SK-N-SH (cell line): ENCODE results near the gene MICALL1. TPM values are rescaled to one million over a fixed set of nuclear protein-coding genes. Genes with fewer than 3 reads are reported as not detected.

ENCODE experiments used
- CTCF ChIA-PET: fragments of 300-600, 350-600 bp; formaldehyde crosslinking; extraction: SDS; loops from one replicate; lab custom pipeline; 2021; lab: Yijun Ruan, JAX
- POLR2A ChIA-PET: fragments of 350-600 bp; sonication (Branson Sonifier 250); formaldehyde crosslinking; extraction: SDS; loops from one replicate; lab custom pipeline; 2020; ENCODE audit warnings: antibody characterized with exemption, inconsistent platforms; lab: Yijun Ruan, JAX
- DNase-seq: peaks from one replicate; pipeline ENCODE4 v3.0.0; 2012
- H2AFZ ChIP-seq: fragments of 200-600 bp; sonication (generic); 2 replicates; pipeline ENCODE4 v1.8.1; 2016; ENCODE audit warnings: antibody characterized with exemption, mild to moderate bottlenecking, low read depth
- H3F3A ChIP-seq: fragments of 200-600 bp; sonication (generic); replicated peaks from 2 replicates; pipeline ENCODE3; 2016; ENCODE audit warnings: antibody characterized with exemption, mild to moderate bottlenecking; ENCODE audit not compliant: insufficient read depth
- H3K27ac ChIP-seq, 2 experiments: fragments of 200-500 bp in 1 of 2; fragments of 200-600 bp in 1 of 2; sonication (Bioruptor generic) in 1 of 2; sonication (generic), shearing (Covaris generic) in 1 of 2; 2 replicates each; pipeline versions ENCODE4 v1.5.1 to v1.6.1; 2014 to 2016; ENCODE audit warnings: low read depth in 2 of 2, inconsistent platforms in 1 of 2, low read length in 1 of 2, mild to moderate bottlenecking in 1 of 2, mixed read lengths in 1 of 2
- H3K27me3 ChIP-seq: fragments of 200-600 bp; sonication (generic), shearing (Covaris generic); 2 replicates; pipeline ENCODE4 v1.6.1; 2016; ENCODE audit warnings: mixed run types; ENCODE audit not compliant: insufficient read depth
- H3K36me3 ChIP-seq, 2 experiments: fragments of 200-500 bp in 1 of 2; fragments of 200-600 bp in 1 of 2; sonication (Bioruptor generic) in 1 of 2; sonication (generic) in 1 of 2; replicated peaks in 1 of 2; 2 replicates each; pipeline versions ENCODE3 to v1.5.1; 2014 to 2016; ENCODE audit warnings: low read length in 1 of 2, mild to moderate bottlenecking in 1 of 2; ENCODE audit not compliant: insufficient read depth in 2 of 2, control insufficient read depth in 1 of 2
- H3K4me1 ChIP-seq, 2 experiments: fragments of 200-500 bp in 1 of 2; fragments of 200-600 bp in 1 of 2; sonication (Bioruptor generic) in 1 of 2; sonication (generic), shearing (Covaris generic) in 1 of 2; 2 replicates each; pipeline versions ENCODE4 v1.5.1 to v1.6.1; 2014 to 2016; ENCODE audit warnings: low read depth in 1 of 2, low read length in 1 of 2, mixed run types in 1 of 2; ENCODE audit not compliant: insufficient read depth in 2 of 2, control insufficient read depth in 1 of 2
- H3K4me2 ChIP-seq: fragments of 200-600 bp; sonication (generic), shearing (Covaris generic); 2 replicates; pipeline ENCODE4 v1.6.1; 2017; ENCODE audit warnings: mixed run types
- H3K4me3 ChIP-seq, 2 experiments: fragments of 200-500 bp in 1 of 2; fragments of 200-600 bp in 1 of 2; sonication (Bioruptor generic) in 1 of 2; sonication (generic), shearing (Covaris generic) in 1 of 2; 2 replicates each; pipeline versions ENCODE4 v1.5.1 to v1.8.1; 2014 to 2016; ENCODE audit warnings: low read depth in 2 of 2, inconsistent platforms in 1 of 2, low read length in 1 of 2, mild to moderate bottlenecking in 1 of 2, mixed read lengths in 1 of 2, moderate library complexity in 1 of 2
- H3K79me2 ChIP-seq: fragments of 200-600 bp; sonication (generic); 2 replicates; pipeline ENCODE4 v1.8.1; 2017; ENCODE audit warnings: mild to moderate bottlenecking; ENCODE audit not compliant: insufficient read depth
- H3K9ac ChIP-seq: fragments of 200-600 bp; sonication (generic); 2 replicates; pipeline ENCODE4 v1.6.1; 2017; ENCODE audit warnings: mixed run types
- H3K9me2 ChIP-seq: fragments of 200-600 bp; sonication (generic); 2 replicates; pipeline ENCODE4 v1.6.1; 2017; ENCODE audit warnings: mixed run types
- H3K9me3 ChIP-seq: fragments of 200-600 bp; sonication (generic); 2 replicates; pipeline ENCODE4 v1.6.1; 2017; ENCODE audit warnings: mixed run types, mild to moderate bottlenecking, moderate library complexity
- H4K20me1 ChIP-seq: fragments of 200-600 bp; sonication (generic); 2 replicates; pipeline ENCODE4 v1.6.1; 2017; ENCODE audit warnings: mild to moderate bottlenecking, mixed run types; ENCODE audit not compliant: insufficient read depth
- CTCF ChIP-seq: fragments of 200-600 bp; sonication (generic); IDR thresholded peaks from 2 replicates; pipeline ENCODE4 v1.6.1; 2017; ENCODE audit warnings: antibody characterized with exemption, mild to moderate bottlenecking, moderate library complexity
- GABPA ChIP-seq: IDR thresholded peaks from 2 replicates; pipeline ENCODE4 v1.4.0; 2012; ENCODE audit warnings: low read depth, mild to moderate bottlenecking
- POLR2AphosphoS5 ChIP-seq: IDR thresholded peaks from 2 replicates; pipeline ENCODE4 v1.6.1; 2012; ENCODE audit warnings: low read depth, low read length
- RAD21 ChIP-seq: IDR thresholded peaks from 2 replicates; pipeline ENCODE4 v1.6.1; 2012; ENCODE audit warnings: mild to moderate bottlenecking, low read length
- SMC3 ChIP-seq: IDR thresholded peaks from 2 replicates; pipeline ENCODE4 v1.6.1; 2012; ENCODE audit warnings: low read depth, low read length, improper control_type of control experiment
- WGBS: methylation state at CpG from one replicate; pipeline ENCODE4 v1.1.6; 2017; ENCODE audit warnings: low lambda C conversion rate; 5-methylcytosine and 5-hydroxymethylcytosine counted together
- polyA plus RNA-seq, 3 experiments: library from polyadenylated mRNA; depleted of rRNA; stranded (reverse); fragments of >200 nt; gene quantifications; 2 replicates each; pipeline ENCODE4 v1.2.3, GENCODE V29; 2012
- TF ChIP-seq, protein P1 (sequence below): IDR thresholded peaks from 2 replicates; pipeline ENCODE4 v1.4.0; 2012; ENCODE audit warnings: low read depth, borderline replicate concordance

Gene MICALL1
- polyA plus RNA-seq, 1 of the 3 experiments (the other 2 are of a cell fraction), result 12.9 TPM

GRCh38 chr22:37887584-37888378 lies 18.3 kb upstream of the MICALL1 start:
- Histone ChIP-seq H3K27ac (peak overlapping the region in 1 of 2 experiments; percentile 11; a peak in 1 of 4 replicates), H3K9me2 (no peaks in the 10 kb centered on the region), H3K36me3 (peaks cover 35 to 65% of the 10 kb centered on the region in 2 experiments), H3K4me2 (no peak overlapping the region), H4K20me1 (peaks cover 27% of the 10 kb centered on the region), H3K9ac (no peak overlapping the region), H3K79me2 (peaks cover 30% of the 10 kb centered on the region)
- POLR2A ChIA-PET, result no interaction called here
- CTCF ChIA-PET, result interaction anchor here (0.6 to 3.5 kb wide), 4 partner anchors 12 to 24 kb away, joined by 3 to 14 read pairs (median 4); no protein-coding TSS in a partner anchor
- 72% methylated on average over 6 of the region's 6 CpGs for WGBS
- TF ChIP-seq GABPA (no peak), SMC3 (peak; percentile 17; the same call in 1 of the 2 replicates), RAD21 (peak; percentile 42), CTCF (peak; percentile 59)
- TF ChIP-seq, all 33 proteins: peak for 3
- no peak for DNase-seq
- peak overlapping the region in 1 of 2 experiments; percentile 27; a peak in 1 of 4 replicates for H3K4me3 ChIP-seq
- H3K27me3 ChIP-seq, result no peaks in the 10 kb centered on the region
- H3K9me3 ChIP-seq, result no peaks in the 10 kb centered on the region
- H3K4me1 ChIP-seq, result peaks cover 0 to 5% of the 10 kb centered on the region in 2 experiments; a peak in 1 of 4 replicates
- H3F3A ChIP-seq, result peaks cover 10% of the 10 kb centered on the region
- no peak overlapping the region for H2AFZ ChIP-seq

DNA sequence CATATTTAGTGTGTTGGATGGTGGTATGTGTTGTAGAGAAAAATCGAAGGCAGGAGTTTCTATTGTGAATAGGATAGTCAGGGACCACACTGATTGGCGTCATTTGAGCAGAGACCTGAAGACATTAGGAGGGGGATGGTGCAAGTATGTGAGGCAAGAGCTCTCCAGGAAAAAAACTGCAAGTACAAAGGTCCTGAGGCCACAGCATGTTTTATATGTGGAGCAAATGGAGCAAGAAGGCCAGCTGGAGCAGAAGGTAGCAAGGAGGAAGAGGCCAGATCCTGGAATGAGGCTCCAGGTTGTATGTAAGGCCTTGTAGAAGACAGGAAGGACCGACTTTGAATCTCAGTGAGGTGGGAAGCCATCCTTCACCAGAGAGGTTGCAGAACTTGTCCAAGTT lies 14.2 kb upstream of the MICALL1 start:
- H3K36me3 ChIP-seq, result peaks cover 30 to 43% of the 10 kb centered on the region in 2 experiments
- H3K27me3 ChIP-seq, result no peaks in the 10 kb centered on the region
- POLR2A ChIA-PET, result interaction anchor here (0.6 kb wide), 1 partner anchor 19 kb away, joined by 3 read pairs; no protein-coding TSS in a partner anchor
- 0 out of 2 replicates have a peak, but pooled peaks have one; percentile 11 for TF ChIP-seq POLR2AphosphoS5
- TF ChIP-seq, protein P1, sequence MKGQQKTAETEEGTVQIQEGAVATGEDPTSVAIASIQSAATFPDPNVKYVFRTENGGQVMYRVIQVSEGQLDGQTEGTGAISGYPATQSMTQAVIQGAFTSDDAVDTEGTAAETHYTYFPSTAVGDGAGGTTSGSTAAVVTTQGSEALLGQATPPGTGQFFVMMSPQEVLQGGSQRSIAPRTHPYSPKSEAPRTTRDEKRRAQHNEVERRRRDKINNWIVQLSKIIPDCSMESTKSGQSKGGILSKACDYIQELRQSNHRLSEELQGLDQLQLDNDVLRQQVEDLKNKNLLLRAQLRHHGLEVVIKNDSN, result no peak
- TF ChIP-seq, all 33 proteins: peak for 1
- Histone ChIP-seq H3K4me1 (peaks cover 0 to 13% of the 10 kb centered on the region in 2 experiments; a peak in 1 of 4 replicates), H2AFZ (no peak overlapping the region), H3K4me3 (no peak overlapping the region), H3K9me3 (no peaks in the 10 kb centered on the region), H3F3A (peaks cover 10% of the 10 kb centered on the region), H3K9ac (no peak overlapping the region), H4K20me1 (no peaks in the 10 kb centered on the region), H3K27ac (no peak overlapping the region), H3K4me2 (no peak overlapping the region), H3K79me2 (no peaks in the 10 kb centered on the region), H3K9me2 (no peaks in the 10 kb centered on the region)
- DNase-seq, result no peak
- CTCF ChIA-PET, result interaction anchor here (0.8 to 5.5 kb wide), 3 partner anchors 11 to 74 kb away, joined by 3 to 16 read pairs (median 5); no protein-coding TSS in a partner anchor
- 93% methylated on average over 3 of the region's 3 CpGs for WGBS
